GM18873 (cell line): ENCODE data around the gene C2CD2L.
"Not testable (repeated sequence)": the region's sequence is repeated elsewhere in the genome, so short reads cannot be mapped to it uniquely, and the experiment has no call there.

Experiments used
- ATAC-seq: cut with Tn5 transposase; IDR thresholded peaks from one replicate; pipeline ENCODE4 v1.9.1; 2021; ENCODE audit warnings: mild to moderate bottlenecking, moderate library complexity, moderate number of reproducible peaks; ENCODE audit not compliant: unreplicated experiment, low FRiP score

Gene C2CD2L

GRCh38 chr11:119092880-119093842, 14.0 kb upstream of the C2CD2L start:
- no peak for ATAC-seq

DNA sequence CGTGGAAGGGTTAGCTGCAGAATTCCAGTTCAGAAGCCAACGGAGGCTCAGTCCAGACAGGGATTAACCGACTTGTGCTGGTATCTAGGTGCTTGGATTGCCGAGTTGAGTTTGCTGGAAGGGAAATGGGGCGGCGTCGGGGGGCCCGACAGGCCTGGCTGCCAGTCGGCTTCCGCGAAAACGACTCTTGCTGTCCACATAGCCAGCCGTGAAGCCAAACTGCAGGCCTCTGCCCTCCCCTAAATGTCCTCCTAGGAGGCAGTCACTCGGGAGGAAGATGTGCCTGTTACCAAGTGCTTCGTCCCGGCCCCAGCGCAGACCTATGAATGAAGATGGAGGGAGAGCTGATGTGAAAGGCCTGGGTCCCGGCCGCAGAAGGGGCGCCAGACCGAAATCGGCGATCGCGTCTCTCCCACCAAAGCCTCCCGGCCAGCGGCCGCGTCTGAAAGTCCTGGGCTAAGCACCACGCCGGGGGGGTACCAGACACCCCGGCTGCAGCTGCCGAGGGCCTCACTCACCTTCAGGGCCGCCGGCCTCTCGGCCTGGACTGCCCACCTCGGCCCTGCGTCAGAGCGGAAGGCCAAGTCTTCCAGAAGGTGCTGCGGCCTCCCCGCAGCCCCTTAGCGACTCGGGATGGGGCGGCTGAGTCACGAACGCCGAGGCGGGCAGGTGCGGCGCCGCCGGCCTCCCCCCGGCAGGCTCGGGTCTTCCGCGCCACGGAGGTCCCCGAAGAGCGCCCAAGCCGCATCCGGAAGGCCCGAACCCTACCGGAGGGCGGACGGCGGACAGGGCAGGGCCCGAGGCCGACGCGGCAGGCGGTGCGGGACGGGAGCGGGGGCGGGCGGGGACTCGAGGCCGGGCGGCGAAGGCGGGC, 13.0 kb upstream of the C2CD2L start:
- no peak for ATAC-seq

GRCh38 chr11:119094816-119095065, 12.4 kb upstream of the C2CD2L start:
- ATAC-seq, result peak; percentile 17

- peak; percentile 79 for ATAC-seq
Measured at GRCh38 chr11:119095066-119095880, 11.9 kb upstream of the C2CD2L start.

DNA sequence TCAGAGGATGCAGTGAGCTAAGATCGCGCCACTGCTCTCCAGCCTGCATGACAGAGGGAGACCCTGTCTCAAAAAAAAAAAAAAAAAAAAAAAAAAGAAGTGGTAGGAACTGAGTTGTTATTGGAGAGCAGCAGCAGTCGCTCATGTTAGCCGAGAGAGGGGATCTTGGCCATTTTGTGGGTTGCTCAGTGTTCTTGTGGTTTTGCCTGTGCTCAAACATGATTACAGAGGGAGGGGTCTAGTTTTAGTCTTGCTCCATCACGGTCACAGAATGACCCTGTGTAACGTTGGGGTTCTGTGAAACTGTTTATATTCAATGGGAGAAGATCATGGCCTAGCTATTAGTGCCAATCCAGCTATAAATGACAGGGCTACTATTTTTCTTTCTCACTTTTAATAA, 7.4 kb upstream of the C2CD2L start:
- no peak for ATAC-seq

GRCh38 chr11:119100246-119100970, 6.7 kb upstream of the C2CD2L start:
- ATAC-seq, result no peak

DNA sequence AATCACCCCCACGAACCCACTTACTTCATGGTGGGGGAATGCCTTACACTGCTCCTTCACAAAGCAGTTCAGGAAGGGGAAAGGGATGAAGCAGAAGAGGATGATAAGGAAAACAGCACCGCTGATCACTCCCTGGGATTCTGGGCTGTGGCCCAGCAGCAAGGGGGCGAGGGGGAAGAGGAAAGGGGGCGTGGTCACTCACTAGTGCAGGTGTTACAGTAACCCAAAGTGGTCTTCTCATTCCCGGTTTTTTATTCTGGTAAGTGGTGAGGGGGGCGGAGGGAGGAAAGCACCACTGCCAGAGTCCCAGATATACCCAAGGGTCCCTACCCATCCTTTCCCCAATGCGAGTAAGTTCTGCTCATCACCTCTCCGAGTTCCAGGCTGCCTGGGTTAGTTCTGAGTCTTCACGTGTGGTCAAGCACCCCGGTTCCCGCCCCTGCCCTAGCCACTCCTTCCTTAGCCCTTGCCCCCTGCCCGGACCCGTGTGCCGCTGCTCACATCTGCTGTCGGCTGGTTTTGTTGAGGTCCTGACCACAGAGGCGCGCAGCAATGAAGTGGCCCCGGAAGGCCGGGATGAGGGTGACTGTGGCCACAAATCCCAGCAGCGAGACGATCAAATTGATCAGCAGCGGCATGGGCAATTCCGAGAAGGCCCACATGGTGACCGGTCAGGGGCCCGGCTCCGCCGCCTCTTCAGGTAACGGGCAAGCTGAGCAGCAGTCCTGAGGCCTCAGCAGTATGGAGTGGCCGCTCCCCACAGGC, 6.0 kb upstream of the C2CD2L start:
- ATAC-seq, result no peak

DNA sequence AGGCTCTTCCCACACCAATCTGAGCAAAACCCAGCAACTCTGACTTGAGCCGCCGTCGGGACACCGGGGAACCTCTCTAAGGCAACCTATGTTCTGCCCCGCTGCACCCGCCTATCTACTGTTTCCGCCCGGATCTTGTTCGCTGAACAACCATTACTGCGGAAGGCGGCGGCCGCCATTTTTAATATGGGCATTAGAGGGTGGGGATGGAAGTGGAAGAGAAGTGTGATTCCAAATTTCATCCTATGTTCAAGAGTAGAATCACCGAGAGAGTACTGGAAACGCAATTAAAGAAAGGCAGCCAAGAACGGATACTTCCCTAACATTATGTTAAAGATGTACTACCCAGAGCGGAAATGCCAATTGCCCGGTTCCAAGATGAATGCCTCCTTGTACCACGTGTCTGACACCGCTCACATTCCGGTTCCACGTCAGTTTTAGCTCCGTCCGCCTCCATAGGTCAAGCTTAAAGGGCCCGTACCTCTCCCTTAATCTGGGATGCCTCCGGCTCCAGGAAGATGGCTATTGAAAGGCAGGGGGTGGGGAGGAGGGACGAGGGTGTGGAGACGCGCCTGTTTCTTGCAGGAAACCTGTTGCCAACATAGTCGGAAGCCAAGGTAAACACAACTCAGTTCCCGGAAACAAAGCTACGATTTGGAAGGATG, 5.3 kb upstream of the C2CD2L start, which contains the start of gene DPAGT1:
DPAGT1 (minus strand) TSS at position 95 of the 665 bp plus-strand sequence. CDS start 198 bp downstream, outside the sequence.
- ATAC-seq, result peak; percentile 74

DNA sequence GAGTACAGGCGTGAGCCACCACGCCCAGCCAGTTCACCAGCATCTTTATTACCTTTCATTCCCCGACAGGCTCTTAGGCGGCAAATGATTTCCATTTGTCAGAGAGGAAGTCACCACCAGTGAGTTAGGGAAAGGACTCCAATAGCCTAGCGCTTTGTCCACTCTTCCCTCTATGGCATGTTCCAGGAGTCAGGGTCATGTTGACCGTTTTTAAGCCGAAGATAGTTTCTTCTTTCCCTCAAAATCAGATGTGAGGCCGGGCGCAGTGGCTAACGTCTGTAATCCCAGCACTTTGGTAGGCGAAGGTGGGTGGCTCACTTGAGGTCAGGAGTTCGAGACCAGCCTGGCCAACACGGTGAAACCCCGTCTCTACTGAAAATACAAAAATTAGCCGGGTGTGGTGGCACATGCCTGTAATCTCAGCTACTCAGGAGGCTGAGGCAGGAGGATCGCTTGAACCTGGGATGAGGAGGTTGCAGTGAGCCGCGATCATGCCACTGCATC, 3.9 kb upstream of the C2CD2L start:
- not testable (repeated sequence) for ATAC-seq

GRCh38 chr11:119103793-119104192, 3.4 kb upstream of the C2CD2L start:
- no peak for ATAC-seq

GRCh38 chr11:119107538-119108145, 498 bp downstream of the C2CD2L start:
- peak; percentile 14 for ATAC-seq

DNA sequence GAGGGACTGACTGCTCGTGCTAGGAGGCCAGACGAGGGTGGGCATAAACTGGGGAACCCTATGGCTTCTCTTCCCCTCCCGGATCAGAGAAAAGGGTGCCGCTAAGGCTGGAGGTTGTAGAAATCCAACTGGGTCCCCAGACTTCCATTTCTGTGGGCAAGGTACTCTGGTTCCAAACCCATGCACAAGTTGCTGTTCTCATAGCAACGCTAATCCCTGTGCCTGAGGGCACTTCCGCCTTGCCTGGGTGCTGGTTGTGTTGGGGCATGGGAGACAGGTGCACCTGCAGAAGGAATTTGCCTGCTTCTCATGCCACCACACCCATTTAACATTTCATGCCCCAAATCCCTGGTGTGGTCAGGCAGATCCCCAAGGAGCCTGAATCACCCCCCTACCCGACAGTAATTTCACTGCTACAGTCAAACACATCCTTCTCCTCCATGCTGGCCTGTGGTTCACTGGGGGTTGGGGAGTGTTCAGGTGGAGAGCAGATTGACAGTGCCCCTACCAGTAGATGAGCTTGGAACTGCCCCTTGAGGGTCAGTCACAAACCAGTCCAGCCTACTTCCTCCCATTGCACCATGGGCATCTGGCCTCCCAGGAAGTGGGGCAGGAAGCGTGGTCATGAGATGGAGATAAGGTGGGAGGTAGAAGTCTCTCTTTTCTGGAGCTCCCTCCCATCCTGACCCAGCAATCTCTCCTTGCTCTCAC, 1.2 kb downstream of the C2CD2L start:
- ATAC-seq, result no peak

- ATAC-seq, result no peak
Measured at GRCh38 chr11:119108857-119109221, 1.7 kb downstream of the C2CD2L start.

- no peak for ATAC-seq
Measured at GRCh38 chr11:119109843-119110242, 2.7 kb downstream of the C2CD2L start.

- ATAC-seq, result no peak
Measured at GRCh38 chr11:119110439-119110838, 3.3 kb downstream of the C2CD2L start.

- no peak for ATAC-seq
Measured at GRCh38 chr11:119111361-119111925, 4.3 kb downstream of the C2CD2L start.
